ENCODE measurements around the gene BEND2.

Gene BEND2

GRCh38 chrX:18133605-18134004, 87.1 kb downstream of the BEND2 start:
- no peak overlapping the region for H3K4me3 ChIP-seq (ENCODE audit: low read depth, low read length)
- no peak for DNase-seq (ENCODE audit: low read depth)
- TF ChIP-seq CTCF (IDR thresholded peaks at IDR 0.05; ENCODE audit: low read depth, low read length): no peak
- TF ChIP-seq MYC (IDR thresholded peaks at IDR 0.05; ENCODE audit: low read depth, low read length): no peak

- DNase-seq (ENCODE audit: low read depth): no peak
- no peak overlapping the region for H3K4me3 ChIP-seq (ENCODE audit: low read depth, low read length)
- no peak for TF ChIP-seq CTCF (IDR thresholded peaks at IDR 0.05; ENCODE audit: low read depth, low read length)
- no peak for TF ChIP-seq POLR2A (IDR thresholded peaks at IDR 0.05; ENCODE audit: extremely low read depth, insufficient read length)
Measured at GRCh38 chrX:18129690-18130089, 91.0 kb downstream of the BEND2 start.

GRCh38 chrX:18126971-18127370, 93.7 kb downstream of the BEND2 start:
- no peak for TF ChIP-seq MYC (IDR thresholded peaks at IDR 0.05; ENCODE audit: low read depth, low read length)
- TF ChIP-seq CTCF (IDR thresholded peaks at IDR 0.05; ENCODE audit: low read depth, low read length): no peak
- TF ChIP-seq MAX (IDR thresholded peaks at IDR 0.05; ENCODE audit: low read depth, low read length): no peak
- TF ChIP-seq POLR2A (IDR thresholded peaks at IDR 0.05; ENCODE audit: extremely low read depth, insufficient read length): no peak
- no peak overlapping the region for H3K4me3 ChIP-seq (ENCODE audit: low read depth, low read length)
- no peak for DNase-seq (ENCODE audit: low read depth)

GRCh38 chrX:18119856-18120255, 100.8 kb downstream of the BEND2 start:
- DNase-seq (ENCODE audit: low read depth): no peak
- H3K4me3 ChIP-seq (ENCODE audit: low read depth, low read length): no peak overlapping the region
- TF ChIP-seq MAX (IDR thresholded peaks at IDR 0.05; ENCODE audit: low read depth, low read length): no peak
- TF ChIP-seq CTCF (IDR thresholded peaks at IDR 0.05; ENCODE audit: low read depth, low read length): no peak
- TF ChIP-seq MYC (IDR thresholded peaks at IDR 0.05; ENCODE audit: low read depth, low read length): no peak
- TF ChIP-seq POLR2A (IDR thresholded peaks at IDR 0.05; ENCODE audit: extremely low read depth, insufficient read length): no peak

Measured in NB4 (cell line).